Tibial artery (tissue), 4 donors: ENCODE measurements around the gene UBAP2L.
"Not testable (repeated sequence)": the region's sequence is repeated elsewhere in the genome, so short reads cannot be mapped to it uniquely, and the experiment has no call there.

ENCODE experiments used
- DNase-seq, 2 donors: peaks; one replicate each; pipeline ENCODE4 v3.0.0-alpha.2; 2019
- H3K27ac ChIP-seq, 2 donors: fragments of 200-600 bp; sonication (generic) in 1 of 2; 1 replicate in 1 of 2; 2 replicates in 1 of 2; pipeline ENCODE4 v1.5.1; 2018 to 2019; ENCODE audit warnings: mild to moderate bottlenecking in 1 of 2
- H3K27me3 ChIP-seq, 2 donors: fragments of 200-600 bp; sonication (generic) in 1 of 2; one replicate each; pipeline versions ENCODE4 v1.5.1 to v1.6.0; 2016 to 2019
- H3K36me3 ChIP-seq, 3 donors: fragments of 200-600 bp; sonication (generic) in 2 of 3; one replicate each; pipeline ENCODE4 v1.5.1; 2016 to 2019; ENCODE audit warnings: mild to moderate bottlenecking in 2 of 3
- H3K4me1 ChIP-seq, 4 donors: fragments of 200-600 bp; sonication (generic) in 2 of 4; 1 replicate in 3 of 4; 2 replicates in 1 of 4; pipeline ENCODE4 v1.5.1; 2016 to 2019
- H3K4me3 ChIP-seq, 2 donors: fragments of 200-600 bp; sonication (generic) in 1 of 2; 1 replicate in 1 of 2; 2 replicates in 1 of 2; pipeline ENCODE4 v1.5.1; 2018 to 2019; ENCODE audit warnings: mild to moderate bottlenecking in 2 of 2
- H3K9me3 ChIP-seq, 3 donors: fragments of 200-600 bp; sonication (generic) in 1 of 3; one replicate each; pipeline ENCODE4 v1.5.1; 2016 to 2019
- intact Hi-C: fragments of 100-400 bp; cut with DNase I; formaldehyde crosslinking; loops from one replicate; pipeline ENCODE4 v1.15.0; 2023; ENCODE audit warnings: low total_unique reads
- TF ChIP-seq, protein P1 (sequence below), 2 experiments: fragments of 200-600 bp in 1 of 2; fragments of 450-650 bp in 1 of 2; IDR thresholded peaks; one replicate each; pipeline ENCODE4 v1.5.1; 2017 to 2019; ENCODE audit warnings: antibody characterized with exemption in 2 of 2, mild to moderate bottlenecking in 1 of 2, moderate library complexity in 1 of 2

Gene UBAP2L

DNA sequence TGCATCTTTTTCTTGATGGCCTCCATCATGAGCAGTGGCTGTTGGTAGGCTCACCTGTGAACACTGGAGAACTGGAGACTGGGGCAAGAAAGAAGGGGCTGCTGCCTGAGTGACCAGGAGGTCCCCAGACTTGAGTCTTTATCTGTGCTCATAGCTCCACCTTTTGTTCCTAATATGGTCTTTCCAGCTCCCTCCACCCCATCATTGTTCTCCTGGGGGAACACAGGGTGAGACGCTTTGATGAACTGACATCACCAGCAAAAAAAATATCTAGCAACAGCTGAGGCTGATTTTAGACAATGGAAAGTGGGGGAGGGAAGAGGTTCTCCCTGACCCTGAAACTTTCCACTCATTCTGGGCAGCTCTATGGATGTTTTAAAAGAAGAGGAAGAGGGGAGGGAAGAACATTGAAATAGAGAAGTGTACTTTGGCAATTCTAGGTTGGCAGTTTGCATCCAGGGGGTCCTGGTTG is 28.7 kb upstream of the UBAP2L start, which contains the start of gene TPM3:
TSS of gene TPM3 (minus strand) at position 111 of the 472 bp plus-strand sequence. CDS start at position 29, 82 bp downstream.
- peak within 1 kb of the TSS in 1 of 2 donors; percentile 15 for H3K27ac ChIP-seq
- peaks cover 0 to 8% of the 10 kb centered on the region in 2 donors for H3K27me3 ChIP-seq
- intact Hi-C loops, result no loop called here
- DNase-seq, result peak in 1 of 2 donors; percentile 12
- H3K4me3 ChIP-seq, result no peak within 1 kb of the TSS
- TF ChIP-seq, protein P1, sequence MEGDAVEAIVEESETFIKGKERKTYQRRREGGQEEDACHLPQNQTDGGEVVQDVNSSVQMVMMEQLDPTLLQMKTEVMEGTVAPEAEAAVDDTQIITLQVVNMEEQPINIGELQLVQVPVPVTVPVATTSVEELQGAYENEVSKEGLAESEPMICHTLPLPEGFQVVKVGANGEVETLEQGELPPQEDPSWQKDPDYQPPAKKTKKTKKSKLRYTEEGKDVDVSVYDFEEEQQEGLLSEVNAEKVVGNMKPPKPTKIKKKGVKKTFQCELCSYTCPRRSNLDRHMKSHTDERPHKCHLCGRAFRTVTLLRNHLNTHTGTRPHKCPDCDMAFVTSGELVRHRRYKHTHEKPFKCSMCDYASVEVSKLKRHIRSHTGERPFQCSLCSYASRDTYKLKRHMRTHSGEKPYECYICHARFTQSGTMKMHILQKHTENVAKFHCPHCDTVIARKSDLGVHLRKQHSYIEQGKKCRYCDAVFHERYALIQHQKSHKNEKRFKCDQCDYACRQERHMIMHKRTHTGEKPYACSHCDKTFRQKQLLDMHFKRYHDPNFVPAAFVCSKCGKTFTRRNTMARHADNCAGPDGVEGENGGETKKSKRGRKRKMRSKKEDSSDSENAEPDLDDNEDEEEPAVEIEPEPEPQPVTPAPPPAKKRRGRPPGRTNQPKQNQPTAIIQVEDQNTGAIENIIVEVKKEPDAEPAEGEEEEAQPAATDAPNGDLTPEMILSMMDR (IDR thresholded peaks at IDR 0.05), result no peak
- H3K36me3 ChIP-seq, result no peaks in the 10 kb centered on the region
- no peaks in the 10 kb centered on the region for H3K9me3 ChIP-seq
- peaks cover 0 to 18% (median 8%) of the 10 kb centered on the region in 4 donors for H3K4me1 ChIP-seq

DNA sequence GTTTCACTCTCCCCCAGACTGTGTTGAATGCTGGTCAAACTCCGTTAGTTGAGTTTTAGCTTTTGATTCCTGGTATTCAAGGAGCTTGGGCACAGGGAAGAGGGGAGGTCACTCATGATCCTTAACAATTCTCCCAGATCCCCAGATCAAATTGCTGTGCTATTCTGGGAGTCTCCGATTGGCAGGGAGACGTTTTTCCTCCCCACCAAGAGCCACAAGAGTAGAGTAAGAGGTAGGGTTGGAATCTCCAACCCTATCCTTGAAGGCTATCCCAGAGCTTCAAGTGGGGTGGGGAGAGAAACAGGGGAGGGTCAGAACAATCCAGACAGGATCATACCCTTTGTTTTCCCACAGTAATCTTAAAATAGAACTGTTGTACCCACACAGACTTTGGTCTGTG is 28.3 kb upstream of the UBAP2L start:
- TF ChIP-seq, protein P1 (IDR thresholded peaks at IDR 0.05), result no peak
- intact Hi-C loops, result no loop called here
- peak in 1 of 2 donors; percentile 21 for DNase-seq
- H3K9me3 ChIP-seq, result no peaks in the 10 kb centered on the region
- no peak overlapping the region for H3K27ac ChIP-seq
- H3K4me1 ChIP-seq, result peaks cover 0 to 18% (median 8%) of the 10 kb centered on the region in 4 donors
- peaks cover 0 to 8% of the 10 kb centered on the region in 2 donors for H3K27me3 ChIP-seq
- no peaks in the 10 kb centered on the region for H3K36me3 ChIP-seq
- no peak overlapping the region for H3K4me3 ChIP-seq

DNA sequence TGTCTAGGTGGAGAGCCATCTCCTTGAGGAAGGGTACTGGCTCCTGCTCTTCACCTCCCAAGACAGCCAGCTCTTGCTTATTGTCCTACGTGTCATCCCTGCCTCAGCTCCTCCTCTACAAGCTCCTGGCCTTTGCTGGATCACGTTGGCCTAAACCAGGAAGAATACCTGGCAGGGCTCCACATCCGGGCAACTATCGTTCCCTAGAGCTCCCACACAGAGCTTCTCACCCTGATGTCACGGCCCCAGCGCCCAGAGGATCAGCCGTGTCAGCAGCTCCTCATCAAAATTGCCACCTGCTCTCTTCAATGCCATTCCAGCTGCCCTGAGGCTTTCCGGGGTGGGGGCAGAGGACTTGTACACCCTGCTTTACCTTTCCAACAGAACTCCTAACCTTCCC is 26.9 kb upstream of the UBAP2L start:
- peaks cover 0 to 8% of the 10 kb centered on the region in 2 donors for H3K27me3 ChIP-seq
- DNase-seq, result peak in 1 of 2 donors; percentile 45
- H3K4me1 ChIP-seq, result peaks cover 0 to 18% (median 8%) of the 10 kb centered on the region in 4 donors
- TF ChIP-seq, protein P1 (IDR thresholded peaks at IDR 0.05), result no peak
- H3K27ac ChIP-seq, result no peak overlapping the region
- no peak overlapping the region for H3K4me3 ChIP-seq
- intact Hi-C loops, result no loop called here
- no peaks in the 10 kb centered on the region for H3K9me3 ChIP-seq
- H3K36me3 ChIP-seq, result no peaks in the 10 kb centered on the region

DNA sequence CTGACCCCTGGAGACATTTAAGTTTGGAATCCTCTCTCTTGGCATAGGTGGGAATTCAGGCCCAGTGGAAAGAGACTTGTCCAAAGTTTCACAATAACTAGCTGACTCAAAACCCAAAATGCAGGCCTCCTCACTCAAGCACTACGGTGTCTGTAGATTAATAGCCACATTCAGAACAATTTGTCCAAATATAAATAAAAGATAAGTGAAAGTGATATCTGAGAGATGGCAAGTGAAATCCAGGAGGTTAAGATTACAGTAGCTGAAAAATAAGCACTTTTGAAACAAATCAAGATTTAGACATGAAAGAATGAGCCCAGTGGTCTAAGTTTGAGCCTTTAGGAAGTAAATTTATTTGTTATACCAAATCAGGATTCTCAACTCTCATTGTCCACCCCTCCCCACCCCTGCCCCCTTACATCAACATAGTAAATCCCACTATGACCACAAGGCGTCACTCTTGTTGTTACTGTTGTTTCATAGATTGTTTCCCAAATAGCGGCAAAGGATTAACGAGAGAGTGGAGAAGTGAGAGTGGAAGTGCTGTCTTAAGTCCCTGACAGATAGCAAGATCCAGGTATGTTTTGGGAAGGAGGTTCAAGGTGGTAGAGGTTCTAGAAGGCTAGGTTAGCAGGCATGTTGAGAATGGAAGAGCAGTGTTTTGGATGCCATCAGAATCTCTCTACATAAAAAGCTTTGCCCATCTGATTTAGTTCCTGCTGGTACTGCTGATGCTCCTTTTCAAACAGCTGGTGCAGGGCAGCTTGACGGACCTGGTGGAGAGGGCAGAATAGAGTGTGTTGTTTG is 21.8 kb upstream of the UBAP2L start:
- intact Hi-C loops, result loop anchor here (5.0 kb wide), 1 partner anchor 73 kb away; the partner anchor contains the start of gene HAX1
- DNase-seq, result peak; percentile 29 to 36
- H3K9me3 ChIP-seq, result no peaks in the 10 kb centered on the region
- H3K4me1 ChIP-seq, result peaks cover 0 to 5% (median 1%) of the 10 kb centered on the region in 4 donors
- H3K36me3 ChIP-seq, result no peaks in the 10 kb centered on the region
- H3K27ac ChIP-seq, result peak overlapping the region; percentile 51 to 52
- TF ChIP-seq, protein P1 (IDR thresholded peaks at IDR 0.05), result peak; percentile 45 to 49
- peak overlapping the region in 1 of 2 donors; percentile 19 for H3K4me3 ChIP-seq
- peaks cover 0 to 3% of the 10 kb centered on the region in 2 donors for H3K27me3 ChIP-seq

DNA sequence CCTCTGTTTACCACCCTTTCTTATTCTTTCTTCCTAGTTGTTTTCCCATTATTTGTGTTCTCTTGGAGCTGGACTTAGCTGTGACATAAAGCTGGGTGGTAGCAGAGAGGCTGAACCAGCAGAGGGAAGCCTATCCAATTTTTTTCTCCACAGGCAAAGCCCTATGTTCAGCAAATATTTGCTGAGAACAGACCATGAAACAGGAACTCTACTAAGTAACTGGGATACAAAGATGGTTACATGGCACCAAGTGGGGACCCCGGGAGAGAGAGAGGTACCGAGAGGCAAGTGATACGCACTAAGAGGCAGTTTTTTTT is 21.2 kb upstream of the UBAP2L start:
- H3K4me1 ChIP-seq, result peaks cover 0 to 5% (median 1%) of the 10 kb centered on the region in 4 donors
- DNase-seq, result no peak
- peak overlapping the region in 1 of 2 donors; percentile 19 for H3K4me3 ChIP-seq
- peak overlapping the region; percentile 51 to 52 for H3K27ac ChIP-seq
- H3K36me3 ChIP-seq, result no peaks in the 10 kb centered on the region
- TF ChIP-seq, protein P1 (IDR thresholded peaks at IDR 0.05), result no peak
- H3K27me3 ChIP-seq, result no peaks in the 10 kb centered on the region
- no peaks in the 10 kb centered on the region for H3K9me3 ChIP-seq
- intact Hi-C loops, result loop anchor here (5.0 kb wide), 1 partner anchor 73 kb away; the partner anchor contains the start of gene HAX1

DNA sequence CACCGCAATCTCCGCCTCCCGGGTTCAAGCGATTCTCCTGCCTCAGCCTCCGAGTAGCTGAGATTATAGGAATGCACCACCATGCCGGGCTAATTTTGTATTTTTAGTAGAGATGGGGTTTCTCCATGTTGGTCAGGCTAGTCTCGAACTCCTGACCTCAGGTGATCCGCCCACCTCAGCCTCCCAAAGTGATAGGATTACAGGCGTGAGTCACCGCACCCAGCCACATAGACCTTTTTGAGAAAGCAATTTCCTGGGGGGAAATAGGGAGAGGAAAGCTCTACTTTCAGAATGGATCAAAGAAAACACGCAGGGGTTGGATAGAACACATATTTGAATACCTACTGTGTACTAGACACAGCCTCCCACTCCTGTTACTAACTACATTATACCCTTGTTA is 15.0 kb upstream of the UBAP2L start:
- H3K9me3 ChIP-seq, H3K4me3 ChIP-seq, H3K4me1 ChIP-seq, H3K27ac ChIP-seq, H3K27me3 ChIP-seq, intact Hi-C loops: not testable (repeated sequence)
- H3K36me3 ChIP-seq, result peaks cover 50 to 61% (median 51%) of the 10 kb centered on the region in 3 donors
- DNase-seq, result peak in 1 of 2 donors; percentile 13
